GM21447 (cell line): ENCODE data around the gene WIPF1.

Experiments used
- ATAC-seq: cut with Tn5 transposase; IDR thresholded peaks from one replicate; pipeline ENCODE4 v1.9.1; 2021; ENCODE audit not compliant: unreplicated experiment

Gene WIPF1

DNA sequence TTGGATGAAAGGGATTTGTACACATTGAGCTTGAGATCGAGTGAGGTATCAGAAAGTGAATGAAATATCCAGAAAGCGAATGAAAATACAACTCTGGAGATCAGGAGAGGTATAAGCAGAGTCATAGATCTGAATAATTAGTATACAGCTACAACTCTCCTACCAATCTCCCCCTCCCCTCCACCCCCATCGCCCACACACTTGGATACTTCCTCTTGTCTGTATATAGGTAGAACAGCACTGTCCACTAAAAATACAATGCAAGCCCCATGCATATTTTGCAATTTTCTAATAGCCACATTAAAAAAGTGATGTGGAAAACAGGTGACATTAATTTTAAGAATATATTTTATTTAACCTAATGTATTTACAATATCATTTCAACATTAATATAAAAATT, 23.7 kb upstream of the WIPF1 start:
- no peak for ATAC-seq

- no peak for ATAC-seq
These were observed 20.6 kb upstream of the WIPF1 start for GRCh38 chr2:174618179-174618578.

- no peak for ATAC-seq
These were observed 20.1 kb upstream of the WIPF1 start for GRCh38 chr2:174617718-174618117.

DNA sequence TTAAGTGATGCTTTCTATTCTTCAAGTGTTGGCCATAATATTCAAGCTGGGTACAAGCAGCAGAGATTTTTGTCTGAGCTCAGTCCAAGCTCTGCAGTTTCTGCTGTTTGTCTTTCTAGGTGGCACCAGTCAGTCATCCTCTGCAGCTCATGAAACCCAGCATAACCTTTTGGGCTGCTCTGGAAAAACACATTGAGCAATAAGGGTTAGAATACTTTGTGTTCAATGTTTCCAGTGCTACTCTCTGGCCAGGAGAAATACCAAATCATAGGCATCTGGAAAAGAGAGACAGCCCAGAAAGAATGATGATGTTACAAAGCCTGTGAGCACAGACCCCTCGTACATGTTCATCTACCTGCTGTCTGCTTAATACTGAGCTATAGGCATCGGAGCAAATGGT, 19.5 kb upstream of the WIPF1 start:
- ATAC-seq, result no peak

DNA sequence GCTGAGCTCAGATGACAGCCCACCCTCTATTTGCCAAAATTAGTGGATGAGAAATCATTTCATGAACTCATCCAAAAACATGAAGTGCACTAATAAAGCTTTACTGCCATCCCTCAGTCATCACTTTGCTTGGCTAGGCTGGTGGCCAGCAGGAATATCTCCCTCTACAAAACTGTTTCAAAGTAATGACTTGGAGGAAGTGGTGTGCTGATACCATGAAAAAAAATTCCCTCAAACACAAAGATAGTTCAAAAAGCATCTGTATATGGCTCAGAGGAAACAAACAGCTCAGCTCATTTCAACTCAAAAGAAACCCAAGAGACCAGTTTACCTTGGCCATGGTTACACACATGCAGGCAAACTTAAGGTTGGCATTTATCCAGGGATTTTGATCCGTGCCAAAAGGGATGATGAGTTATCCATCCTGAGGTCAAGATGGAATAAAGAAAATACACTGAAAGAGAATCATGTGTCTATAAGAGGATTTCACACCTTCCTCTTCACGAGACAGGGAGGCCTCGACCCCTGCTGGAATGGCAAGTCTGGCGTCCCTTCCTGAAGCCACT, 18.4 kb upstream of the WIPF1 start:
- ATAC-seq, result no peak

- ATAC-seq, result no peak
These were observed 16.7 kb upstream of the WIPF1 start for GRCh38 chr2:174614261-174614660.

- no peak for ATAC-seq
These were observed 15.9 kb upstream of the WIPF1 start for GRCh38 chr2:174613531-174613930.

DNA sequence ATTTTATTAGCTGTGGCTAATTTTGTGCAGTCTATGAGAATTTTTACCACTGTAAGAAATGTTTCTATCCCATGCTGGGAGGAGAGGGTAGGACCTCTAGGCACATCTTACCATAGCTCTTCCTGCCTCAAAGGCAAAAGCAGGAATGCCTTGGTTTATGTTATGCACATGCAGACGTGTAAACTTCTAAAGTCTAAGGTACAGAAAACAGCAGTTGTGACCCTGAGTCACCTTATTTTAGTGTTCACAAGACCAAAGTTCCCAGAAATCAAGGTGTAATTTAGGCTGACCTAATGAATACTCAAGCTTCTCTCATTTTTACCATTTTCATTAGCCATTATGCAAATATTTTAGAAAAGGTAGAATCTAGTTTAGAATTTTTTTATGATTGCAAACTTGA, 15.4 kb upstream of the WIPF1 start:
- ATAC-seq, result no peak

- no peak for ATAC-seq
These were observed 14.2 kb upstream of the WIPF1 start for GRCh38 chr2:174611854-174612253.

GRCh38 chr2:174611006-174611405, 13.4 kb upstream of the WIPF1 start:
- no peak for ATAC-seq

DNA sequence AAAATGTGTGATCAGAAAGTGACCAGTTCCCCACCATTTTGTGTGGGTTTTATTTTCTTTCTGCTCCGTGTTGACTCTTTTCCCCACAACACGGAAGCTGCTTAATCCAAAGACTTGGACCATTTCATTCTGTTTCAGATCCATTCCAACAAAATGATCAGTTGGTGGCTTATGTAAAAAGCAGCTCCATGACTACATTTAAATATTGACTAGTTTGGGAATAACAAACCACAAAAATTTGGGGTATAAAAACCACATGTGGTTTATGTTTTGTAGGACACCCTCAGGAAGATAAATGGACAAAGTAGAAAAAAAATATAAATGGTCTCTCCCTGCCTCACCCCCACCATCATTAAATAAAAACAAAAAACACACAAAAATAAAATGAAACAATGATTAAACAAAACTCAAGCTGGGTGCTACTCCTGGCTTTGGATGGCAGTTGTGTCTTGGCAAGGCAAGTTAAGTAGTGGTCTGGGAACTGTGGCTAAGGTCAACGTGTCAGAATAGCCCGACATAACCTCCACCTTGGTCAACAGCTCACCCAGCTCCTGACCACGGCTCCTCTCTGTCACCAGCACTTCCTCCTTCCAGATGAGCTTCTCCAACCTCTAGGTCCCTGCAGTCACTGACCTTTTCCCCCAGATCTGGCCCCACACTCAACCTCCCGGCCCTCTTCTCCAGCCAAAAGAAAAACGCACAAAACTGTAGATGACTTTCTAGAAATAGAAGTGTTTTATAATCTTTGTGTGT, 12.8 kb upstream of the WIPF1 start:
- ATAC-seq, result peak; percentile 23

GRCh38 chr2:174609261-174609660, 11.7 kb upstream of the WIPF1 start:
- no peak for ATAC-seq

DNA sequence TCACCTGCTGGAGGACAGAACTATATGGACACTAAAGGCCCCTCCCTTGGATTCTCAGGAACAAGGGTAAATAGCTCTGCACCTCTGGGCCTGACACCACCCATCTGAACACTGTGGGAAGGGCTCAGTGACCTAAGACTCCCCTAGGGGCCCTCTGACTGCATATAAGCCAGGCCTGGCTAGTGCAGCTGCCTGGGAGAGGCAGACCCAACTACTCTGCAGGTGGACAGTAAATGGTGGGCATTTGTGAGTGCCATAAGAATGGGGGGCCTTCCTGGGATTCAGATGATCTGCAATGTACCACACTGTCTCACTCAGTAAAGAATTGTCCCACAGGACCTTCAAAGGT, 11.2 kb upstream of the WIPF1 start:
- peak; percentile 49 for ATAC-seq

GRCh38 chr2:174607989-174608865, 10.6 kb upstream of the WIPF1 start:
- ATAC-seq, result peak; percentile 76

DNA sequence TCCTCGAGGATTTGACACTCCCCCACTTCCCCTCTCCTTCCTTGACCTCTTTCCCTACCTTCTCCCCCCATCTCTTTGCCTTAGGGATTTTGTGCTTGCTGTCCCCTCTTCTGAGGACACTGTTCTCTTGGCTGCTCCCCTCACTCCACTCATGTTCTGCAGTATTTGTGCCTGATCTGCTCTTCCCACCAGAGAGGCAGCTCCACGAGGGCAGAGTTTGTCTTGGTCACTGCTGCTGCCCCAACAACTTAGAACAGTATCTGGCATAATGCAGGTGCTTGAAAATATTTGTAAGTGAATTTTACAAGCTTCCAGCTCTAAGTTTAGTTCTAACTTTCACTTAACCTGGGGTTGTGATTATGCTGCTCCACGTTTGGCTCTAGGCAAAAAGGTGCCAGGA, 10.0 kb upstream of the WIPF1 start:
- no peak for ATAC-seq

DNA sequence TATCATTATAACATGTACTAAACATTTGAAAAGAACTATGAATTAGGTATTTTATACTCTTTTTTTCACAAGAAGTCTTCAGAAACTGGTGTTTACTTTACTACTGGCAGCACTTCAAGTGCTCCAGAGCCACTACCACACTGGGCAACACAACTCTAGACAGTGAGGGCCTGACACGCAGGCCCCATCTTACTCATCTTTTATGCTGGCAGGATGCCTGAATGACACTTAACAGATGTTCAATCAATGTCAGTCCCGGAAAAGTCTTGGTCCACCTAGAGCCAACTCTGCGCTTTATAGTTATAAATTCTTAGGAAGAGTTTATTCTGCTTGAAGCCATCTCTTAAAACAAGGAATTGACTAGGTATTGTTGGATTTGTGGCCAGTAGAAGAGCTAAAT, 8.7 kb upstream of the WIPF1 start:
- no peak for ATAC-seq

- no peak for ATAC-seq
These were observed 8.1 kb upstream of the WIPF1 start for GRCh38 chr2:174605687-174606086.

GRCh38 chr2:174603280-174603679, 5.7 kb upstream of the WIPF1 start:
- no peak for ATAC-seq

DNA sequence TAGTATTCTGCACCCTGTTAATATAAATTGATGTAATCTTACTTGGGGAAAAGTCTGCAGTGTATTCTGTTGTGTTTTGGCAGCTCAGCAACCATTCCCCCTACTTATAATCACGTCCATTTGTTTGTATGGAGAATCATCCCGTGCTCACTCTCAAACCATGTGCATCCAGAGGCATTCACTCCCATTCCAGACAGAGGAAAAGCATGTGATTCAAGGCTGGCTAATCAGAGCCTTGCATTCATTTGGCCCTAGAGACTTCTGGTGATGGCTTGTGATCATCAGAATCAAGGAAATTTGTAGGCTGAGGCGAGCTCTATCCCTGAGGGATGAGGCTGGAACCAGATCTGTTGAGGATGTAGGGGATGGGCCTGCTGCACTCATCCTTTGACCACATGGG, 5.1 kb upstream of the WIPF1 start:
- ATAC-seq, result no peak

- ATAC-seq, result peak; percentile 30
These were observed 2.7 kb upstream of the WIPF1 start for GRCh38 chr2:174600349-174600748.

- ATAC-seq, result no peak
These were observed 1.8 kb upstream of the WIPF1 start for GRCh38 chr2:174599310-174599921.

GRCh38 chr2:174597009-174597344, 627 bp downstream of the WIPF1 start:
- no peak for ATAC-seq
